Fibroblast of skin of right biceps (primary cell): ENCODE measurements around the gene GSG1L.

Experiments used
- DNase-seq: peaks from one replicate; pipeline ENCODE4 v3.0.0-alpha.2; 2013

GSG1L gene

GRCh38 chr16:27806388-27806787 lies 257.1 kb downstream of the GSG1L start:
- no peak for DNase-seq

- no peak for DNase-seq
These were observed 257.6 kb downstream of the GSG1L start for GRCh38 chr16:27805828-27806351.

GRCh38 chr16:27803775-27804549 lies 259.6 kb downstream of the GSG1L start:
- no peak for DNase-seq

- DNase-seq = no peak
These were observed 260.7 kb downstream of the GSG1L start for GRCh38 chr16:27802664-27803439.

- no peak for DNase-seq
These were observed 262.1 kb downstream of the GSG1L start for GRCh38 chr16:27801289-27801945.

GRCh38 chr16:27800817-27801216 lies 262.7 kb downstream of the GSG1L start:
- DNase-seq = no peak

GRCh38 chr16:27799896-27800295 lies 263.6 kb downstream of the GSG1L start:
- no peak for DNase-seq

GRCh38 chr16:27798241-27798640 lies 265.3 kb downstream of the GSG1L start:
- no peak for DNase-seq

GRCh38 chr16:27795992-27796614 lies 267.4 kb downstream of the GSG1L start:
- peak; percentile 34 for DNase-seq

- DNase-seq = no peak
These were observed 270.3 kb downstream of the GSG1L start for GRCh38 chr16:27793249-27793622.

- DNase-seq = peak; percentile 38
These were observed 270.8 kb downstream of the GSG1L start for GRCh38 chr16:27792486-27793248.

GRCh38 chr16:27791404-27791719 lies 272.2 kb downstream of the GSG1L start:
- DNase-seq = no peak

GRCh38 chr16:27790546-27791403 lies 272.7 kb downstream of the GSG1L start:
- no peak for DNase-seq

GRCh38 chr16:27789595-27790241 lies 273.8 kb downstream of the GSG1L start:
- no peak for DNase-seq

- no peak for DNase-seq
These were observed 274.4 kb downstream of the GSG1L start for GRCh38 chr16:27789150-27789549.

- no peak for DNase-seq
These were observed 275.8 kb downstream of the GSG1L start for GRCh38 chr16:27787665-27788064.

GRCh38 chr16:27786923-27787625 lies 276.4 kb downstream of the GSG1L start:
- no peak for DNase-seq

- DNase-seq = no peak
These were observed 277.1 kb downstream of the GSG1L start for GRCh38 chr16:27786221-27786922.

GRCh38 chr16:27785307-27785678 lies 278.2 kb downstream of the GSG1L start:
- no peak for DNase-seq
